ENCODE results near the gene MID2.

Gene MID2

DNA sequence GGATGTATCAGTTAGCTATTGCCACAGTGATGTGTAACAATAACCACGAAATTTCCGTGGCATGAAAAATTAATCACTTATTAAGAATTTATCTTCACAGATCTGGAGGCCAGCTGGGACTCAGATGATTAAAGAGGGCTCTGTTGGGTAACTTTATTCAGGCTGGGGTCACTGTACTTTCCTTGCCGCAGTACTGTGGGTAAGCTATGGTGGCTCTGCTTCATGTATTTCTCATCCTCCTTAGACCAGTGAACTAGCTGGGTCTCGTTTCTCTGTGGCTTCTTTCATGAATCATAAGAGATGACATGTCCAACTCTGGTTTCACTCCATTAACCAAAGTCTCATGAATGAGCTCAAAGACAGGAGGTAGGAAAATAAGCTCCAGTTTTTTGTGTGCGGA lies 143.0 kb downstream of the MID2 start:
- TF ChIP-seq GATA1 (IDR thresholded peaks at IDR 0.05; ENCODE audit: low read depth, low read length) (no peak), POLR2A (IDR thresholded peaks at IDR 0.05; ENCODE audit: low read length) (no peak)
- DNase-seq: no peak

DNA sequence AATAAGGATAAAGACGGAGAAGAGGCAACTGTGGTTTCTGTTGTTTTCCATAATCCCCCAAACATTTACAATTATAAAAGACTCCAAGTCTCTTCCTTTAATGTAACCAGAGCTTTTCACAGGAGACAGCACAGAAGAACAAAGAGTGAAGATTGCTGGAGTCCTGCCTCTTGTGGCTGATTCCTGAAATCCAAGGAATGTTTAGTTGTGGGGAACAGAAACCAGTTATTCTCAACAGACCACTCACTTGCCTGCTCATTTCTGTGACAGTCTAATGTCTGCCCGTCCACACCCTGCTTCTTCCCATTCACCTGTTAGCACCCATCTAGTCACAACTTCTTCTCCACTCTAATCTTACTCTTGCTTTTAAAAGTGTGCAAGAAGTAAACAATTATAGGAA lies 144.4 kb downstream of the MID2 start:
- no peak for TF ChIP-seq POLR2A (IDR thresholded peaks at IDR 0.05; ENCODE audit: low read length)
- TF ChIP-seq GATA1 (IDR thresholded peaks at IDR 0.05; ENCODE audit: low read depth, low read length): no peak
- no peak for DNase-seq

DNA sequence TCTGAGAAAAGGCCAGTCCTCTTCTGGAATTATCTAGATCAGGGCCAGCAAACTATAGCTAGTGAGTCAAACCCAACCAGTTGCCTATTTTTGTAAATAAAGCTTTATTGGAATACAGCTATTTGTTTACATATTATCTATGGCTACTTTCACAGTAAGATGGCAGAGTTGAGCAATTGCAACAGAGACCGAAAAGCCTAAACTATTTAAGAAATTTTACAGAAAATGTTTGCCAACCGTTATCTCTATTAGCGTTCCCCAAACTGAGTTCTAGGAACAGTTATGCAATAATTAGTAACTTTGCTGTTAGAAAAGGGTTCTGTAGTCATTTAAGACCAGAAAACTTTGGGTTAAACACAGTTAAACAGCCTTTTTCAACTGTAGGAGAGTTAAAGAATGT lies 146.0 kb downstream of the MID2 start:
- TF ChIP-seq POLR2A (IDR thresholded peaks at IDR 0.05; ENCODE audit: low read length) (no peak), GATA1 (IDR thresholded peaks at IDR 0.05; ENCODE audit: low read depth, low read length) (no peak)
- DNase-seq: no peak

All from erythroblast (primary cell).